GM23338 (cell line): Measurements from ENCODE around the gene FOXI2. TPM values are rescaled to one million over a fixed set of nuclear protein-coding genes. Genes with fewer than 3 reads are reported as not detected.

Source experiments
- ATAC-seq: fragments of 200-7000 bp; cut with Tn5 transposase; 3 replicates; pipeline ENCODE4 v1.9.1; 2020
- DNase-seq: peaks from one replicate; pipeline ENCODE4 v3.0.0-alpha.2; 2015; ENCODE audit warnings: low spot score
- H2AFZ ChIP-seq: fragments of 200-600 bp; sonication (generic); 2 replicates; pipeline ENCODE4 v1.8.0; 2016; ENCODE audit warnings: antibody characterized with exemption, mild to moderate bottlenecking, moderate library complexity
- H3F3A ChIP-seq: fragments of 200-600 bp; sonication (generic); replicated peaks from 2 replicates; pipeline ENCODE4 v1.8.0; 2017; ENCODE audit warnings: antibody characterized with exemption, mixed run types, low read depth
- H3K27ac ChIP-seq: fragments of 200-600 bp; sonication (generic); 2 replicates; pipeline ENCODE4 v1.6.1; 2016; ENCODE audit warnings: low read depth
- H3K27me3 ChIP-seq: fragments of 200-600 bp; sonication (generic); 2 replicates; pipeline ENCODE4 v1.8.0; 2016; ENCODE audit warnings: mild to moderate bottlenecking, mixed run types, moderate library complexity; ENCODE audit not compliant: insufficient read depth
- H3K36me3 ChIP-seq: fragments of 200-600 bp; sonication (generic); 2 replicates; pipeline ENCODE4 v1.8.0; 2016; ENCODE audit warnings: mild to moderate bottlenecking; ENCODE audit not compliant: insufficient read depth
- H3K4me1 ChIP-seq: fragments of 200-600 bp; sonication (generic); 2 replicates; pipeline ENCODE4 v1.8.0; 2016; ENCODE audit warnings: mild to moderate bottlenecking, moderate library complexity; ENCODE audit not compliant: insufficient read depth
- H3K4me2 ChIP-seq: fragments of 200-600 bp; sonication (generic); 2 replicates; pipeline ENCODE4 v1.7.1; 2017; ENCODE audit warnings: mixed run types
- H3K4me3 ChIP-seq: fragments of 200-600 bp; sonication (generic); 2 replicates; pipeline ENCODE4 v1.6.1; 2016; ENCODE audit warnings: mixed run types
- H3K79me2 ChIP-seq: fragments of 200-600 bp; sonication (generic); replicated peaks from 2 replicates; pipeline ENCODE4 v1.8.0; 2017; ENCODE audit warnings: mild to moderate bottlenecking; ENCODE audit not compliant: insufficient read depth
- H3K9me2 ChIP-seq: fragments of 200-600 bp; sonication (generic); 2 replicates; pipeline ENCODE4 v1.8.0; 2017; ENCODE audit not compliant: insufficient read depth
- H4K20me1 ChIP-seq: fragments of 200-600 bp; sonication (generic); replicated peaks from 2 replicates; pipeline ENCODE4 v1.8.0; 2017; ENCODE audit warnings: mild to moderate bottlenecking; ENCODE audit not compliant: insufficient read depth
- H3K27ac Mint-ChIP-seq: 2 replicates; pipeline ENCODE4 v1.8.0; 2020; ENCODE audit warnings: inconsistent platforms, mild to moderate bottlenecking, moderate library complexity, mixed read lengths
- H3K27me3 Mint-ChIP-seq: 3 replicates; pipeline ENCODE4 v1.8.0; 2022; ENCODE audit warnings: low read depth, mild to moderate bottlenecking, moderate library complexity, mixed read lengths, inconsistent platforms; ENCODE audit not compliant: insufficient read depth, poor library complexity
- H3K36me3 Mint-ChIP-seq: 3 replicates; pipeline ENCODE4 v1.8.0; 2021; ENCODE audit warnings: low read depth, mild to moderate bottlenecking, inconsistent platforms, moderate library complexity, mixed read lengths
- H3K4me1 Mint-ChIP-seq: 3 replicates; pipeline ENCODE4 v1.8.0; 2020; ENCODE audit warnings: mild to moderate bottlenecking, inconsistent platforms, mixed read lengths
- H3K4me3 Mint-ChIP-seq: 3 replicates; pipeline ENCODE4 v1.8.0; 2021; ENCODE audit warnings: moderate library complexity, mild to moderate bottlenecking, inconsistent platforms, mixed read lengths
- H3K9me3 Mint-ChIP-seq: 3 replicates; pipeline ENCODE4 v1.8.0; 2020; ENCODE audit warnings: moderate library complexity, mild to moderate bottlenecking, inconsistent platforms, mixed read lengths
- CREB1 ChIP-seq: fragments of 250-450 bp; sonication (Bioruptor Pico); IDR thresholded peaks from 2 replicates; pipeline ENCODE4 v1.5.0; 2020; ENCODE audit warnings: low read depth, mild to moderate bottlenecking, moderate library complexity
- CTCF ChIP-seq, 2 experiments: fragments of 200-600 bp in 1 of 2; sonication (generic) in 1 of 2; conservative IDR thresholded peaks; 2 replicates each; pipeline versions ENCODE4 v1.5.1 to v1.6.1; 2016 to 2017; ENCODE audit warnings: antibody characterized with exemption in 2 of 2, low read depth in 2 of 2, mild to moderate bottlenecking in 2 of 2, moderate library complexity in 1 of 2
- EZH2phosphoT487 ChIP-seq: fragments of 200-600 bp; sonication (generic); IDR thresholded peaks from one replicate; pipeline ENCODE4 v1.8.1; 2018; ENCODE audit warnings: antibody characterized with exemption; ENCODE audit not compliant: unreplicated experiment
- NANOG ChIP-seq: IDR thresholded peaks from 2 replicates; pipeline ENCODE4 v1.6.1; 2016; ENCODE audit warnings: antibody characterized with exemption, borderline replicate concordance
- POLR2AphosphoS5 ChIP-seq: IDR thresholded peaks from 2 replicates; pipeline ENCODE4 v1.6.1; 2016; ENCODE audit warnings: antibody characterized with exemption, low read depth
- ZNF114 ChIP-seq: fragments of 250-450 bp; sonication (Bioruptor Pico); IDR thresholded peaks from 2 replicates; pipeline ENCODE4 v1.5.0; 2020; ENCODE audit warnings: mild to moderate bottlenecking, moderate library complexity
- ZNF331 ChIP-seq: fragments of 250-450 bp; sonication (Bioruptor Pico); IDR thresholded peaks from 2 replicates; pipeline ENCODE4 v1.5.0; 2020; ENCODE audit warnings: low read depth, mild to moderate bottlenecking, moderate library complexity
- ZNF462 ChIP-seq: fragments of 250-450 bp; sonication (Bioruptor Pico); IDR thresholded peaks from 2 replicates; pipeline ENCODE4 v1.5.0; 2020; ENCODE audit warnings: mild to moderate bottlenecking, moderate library complexity
- polyA plus RNA-seq: library from polyadenylated mRNA; unstranded; fragments of >200 nt; fragmentation: Nextera tagmentation; extraction: Ambion mirVana; gene quantifications from 2 replicates; pipeline ENCODE4 v1.2.1, GENCODE V29; 2016
- total RNA-seq: library from RNA; depleted of rRNA; stranded (reverse); fragments of >200 nt; shearing (Covaris generic); gene quantifications from 2 replicates; pipeline ENCODE4 v1.2.3, GENCODE V29; 2014

The FOXI2 gene
- total and polyA plus RNA-seq, 2 experiments from 2014 or later = 0.74 to 1.3 TPM

- peak; percentile 23 for DNase-seq
- no peak overlapping the region for H2AFZ ChIP-seq
- no peak overlapping the region for H3K27ac ChIP-seq
- Mint-ChIP-seq H3K4me1 (peaks cover 9% of the 10 kb centered on the region), H3K27me3 (peaks cover 4% of the 10 kb centered on the region), H3K36me3 (peaks cover 6% of the 10 kb centered on the region), H3K9me3 (peaks cover 6% of the 10 kb centered on the region), H3K4me3 (no peak overlapping the region), H3K27ac (no peak overlapping the region)
- H4K20me1 ChIP-seq = no peaks in the 10 kb centered on the region
- H3K79me2 ChIP-seq = no peaks in the 10 kb centered on the region
- peaks cover 5% of the 10 kb centered on the region for H3K9me2 ChIP-seq
- no peaks in the 10 kb centered on the region for H3K27me3 ChIP-seq
- H3K4me3 ChIP-seq = no peak overlapping the region
- H3K36me3 ChIP-seq = no peaks in the 10 kb centered on the region
- H3K4me2 ChIP-seq = no peak overlapping the region
- ATAC-seq = no peak; the same call in 2 of the 3 replicates
- H3F3A ChIP-seq = no peaks in the 10 kb centered on the region
- TF ChIP-seq ZNF331 = no peak
- TF ChIP-seq ZNF114 (CRISPR knock-in tag) = no peak
- TF ChIP-seq CTCF (conservative IDR thresholded peaks at IDR 0.05; ENCODE audit: low read depth in 2 of 2) = peak; percentile 37 to 70
- no peaks in the 10 kb centered on the region for H3K4me1 ChIP-seq
Observed at GRCh38 chr10:127757033-127757432, 20.0 kb downstream of the FOXI2 start.

GRCh38 chr10:127759276-127759675 is 22.3 kb downstream of the FOXI2 start:
- H3K4me2 ChIP-seq = no peak overlapping the region
- ATAC-seq (no peak), DNase-seq (no peak)
- no peaks in the 10 kb centered on the region for H3F3A ChIP-seq
- H3K27me3 ChIP-seq = no peaks in the 10 kb centered on the region
- H3K4me3 Mint-ChIP-seq = no peak overlapping the region
- H3K27ac ChIP-seq = no peak overlapping the region
- TF ChIP-seq POLR2AphosphoS5 = no peak
- TF ChIP-seq ZNF331 = no peak
- TF ChIP-seq EZH2phosphoT487 = no peak
- H2AFZ ChIP-seq = no peak overlapping the region
- no peaks in the 10 kb centered on the region for H3K79me2 ChIP-seq
- H3K36me3 ChIP-seq = no peaks in the 10 kb centered on the region
- peaks cover 4% of the 10 kb centered on the region for H3K27me3 Mint-ChIP-seq
- peaks cover 13% of the 10 kb centered on the region for H3K9me3 Mint-ChIP-seq
- no peak overlapping the region for H3K4me3 ChIP-seq
- H3K36me3 Mint-ChIP-seq = peaks cover 13% of the 10 kb centered on the region
- no peaks in the 10 kb centered on the region for H3K4me1 ChIP-seq
- H3K9me2 ChIP-seq = 0 out of 2 replicates have a peak, but pooled peaks cover 2% of the 10 kb centered on the region
- peaks cover 18% of the 10 kb centered on the region for H3K4me1 Mint-ChIP-seq
- no peaks in the 10 kb centered on the region for H4K20me1 ChIP-seq
- H3K27ac Mint-ChIP-seq = no peak overlapping the region

GRCh38 chr10:127762925-127763324 is 25.9 kb downstream of the FOXI2 start:
- H3K4me1 ChIP-seq = no peaks in the 10 kb centered on the region
- H3F3A ChIP-seq = no peaks in the 10 kb centered on the region
- peaks cover 13% of the 10 kb centered on the region for H3K36me3 Mint-ChIP-seq
- DNase-seq = peak; percentile 28
- no peak overlapping the region for H3K27ac ChIP-seq
- peaks cover 15% of the 10 kb centered on the region for H3K4me1 Mint-ChIP-seq
- peaks cover 13% of the 10 kb centered on the region for H3K9me3 Mint-ChIP-seq
- H3K27me3 ChIP-seq = no peaks in the 10 kb centered on the region
- peaks cover 5% of the 10 kb centered on the region for H3K27me3 Mint-ChIP-seq
- no peak for TF ChIP-seq CREB1 (CRISPR knock-in tag)
- TF ChIP-seq ZNF331 = no peak
- TF ChIP-seq ZNF462 (CRISPR knock-in tag) = 0 out of 2 replicates have a peak, but pooled peaks have one; percentile 64
- no peak for TF ChIP-seq POLR2AphosphoS5
- no peak for TF ChIP-seq NANOG
- no peak overlapping the region for H3K4me3 ChIP-seq
- 0 out of 2 replicates have a peak, but pooled peaks cover 2% of the 10 kb centered on the region for H3K9me2 ChIP-seq
- no peak overlapping the region for H2AFZ ChIP-seq
- ATAC-seq = peak; percentile 97
- H3K27ac Mint-ChIP-seq = peak overlapping the region; percentile 24
- no peak overlapping the region for H3K4me3 Mint-ChIP-seq
- no peaks in the 10 kb centered on the region for H3K36me3 ChIP-seq
- no peak overlapping the region for H3K4me2 ChIP-seq
- H3K79me2 ChIP-seq = no peaks in the 10 kb centered on the region
- H4K20me1 ChIP-seq = no peaks in the 10 kb centered on the region
